ENCODE measurements around the gene SMIM23.

The SMIM23 gene

DNA sequence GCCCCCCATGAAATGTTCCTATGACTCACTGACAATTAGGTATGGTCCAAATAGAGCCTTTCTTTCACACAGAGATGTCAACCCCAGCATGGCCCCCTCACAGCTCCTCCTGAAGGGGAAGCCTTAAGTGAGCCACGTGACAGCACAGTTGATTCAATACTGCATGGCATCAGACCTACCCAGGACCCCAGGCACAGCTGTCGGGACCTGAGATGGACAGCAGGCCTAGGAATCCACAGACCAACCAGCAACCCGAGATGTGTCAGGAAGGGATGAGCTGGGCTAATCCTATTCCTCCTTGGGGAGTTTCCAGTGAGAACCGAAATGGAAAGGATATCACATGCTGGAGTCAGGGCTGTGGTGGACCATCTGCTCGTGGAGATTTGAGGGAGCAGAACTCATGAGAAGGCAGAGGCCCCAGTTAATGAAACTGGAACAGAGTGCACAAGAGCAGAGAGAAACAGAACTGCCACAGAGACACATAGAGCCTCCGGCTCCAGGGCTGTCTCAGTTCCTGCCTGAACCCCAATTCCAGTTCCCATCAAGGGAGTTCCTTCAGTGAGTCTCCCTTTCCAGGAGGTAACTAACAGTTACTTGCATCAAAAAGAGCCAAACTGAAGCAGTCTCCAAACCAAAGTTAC, 42.1 kb upstream of the SMIM23 start:
- Histone ChIP-seq H3K27ac (ENCODE audit: low read length, poor library complexity, severe bottlenecking) (no peak overlapping the region), H3K14ac (ENCODE audit: low read length in 2 of 2) (no peak overlapping the region), H2AFZ (ENCODE audit: low read depth, low read length) (no peak overlapping the region), H3K23ac (ENCODE audit: low read length in 2 of 2) (no peak overlapping the region), H3K4ac (ENCODE audit: low read depth in 1 of 2, low read length in 2 of 2) (no peak overlapping the region), H2BK120ac (ENCODE audit: low read depth, low read length) (no peak overlapping the region), H3K79me1 (replicated peaks; ENCODE audit: low read length, poor library complexity, severe bottlenecking) (no peaks in the 10 kb centered on the region), H3K27me3 (ENCODE audit: control insufficient read depth in 1 of 2, insufficient read depth in 1 of 2, low read length in 2 of 2) (peaks cover 0 to 14% of the 10 kb centered on the region in 2 experiments), H3K4me3 (ENCODE audit: insufficient read depth in 1 of 2, low read depth in 1 of 2, low read length in 2 of 2) (no peak overlapping the region), H2AK5ac (ENCODE audit: low read length, severe bottlenecking) (no peak overlapping the region), H3K18ac (ENCODE audit: low read depth in 1 of 2, low read length in 2 of 2) (no peak overlapping the region), H2BK15ac (ENCODE audit: low read depth, poor library complexity, severe bottlenecking) (no peak overlapping the region), H2BK12ac (ENCODE audit: low read length in 2 of 2) (no peak overlapping the region), H4K8ac (ENCODE audit: low read length) (no peak overlapping the region), H3K36me3 (ENCODE audit: control insufficient read depth in 1 of 2, insufficient read depth in 2 of 2, low read depth in 1 of 2, low read length in 2 of 2) (no peaks in the 10 kb centered on the region), H2BK5ac (ENCODE audit: low read depth, low read length, poor library complexity, severe bottlenecking) (no peak overlapping the region), H4K91ac (ENCODE audit: low read length) (no peak overlapping the region), H3K4me2 (ENCODE audit: low read length, poor library complexity, severe bottlenecking) (no peak overlapping the region), H3K9me3 (ENCODE audit: control insufficient read depth, low read length) (no peaks in the 10 kb centered on the region), H3K9ac (ENCODE audit: low read length) (no peak overlapping the region), H3K4me1 (ENCODE audit: control insufficient read depth, insufficient read depth, low read depth, low read length) (no peaks in the 10 kb centered on the region)
- WGBS: 73% methylated on average over 6 of the region's 6 CpGs
- no peak for DNase-seq

DNA sequence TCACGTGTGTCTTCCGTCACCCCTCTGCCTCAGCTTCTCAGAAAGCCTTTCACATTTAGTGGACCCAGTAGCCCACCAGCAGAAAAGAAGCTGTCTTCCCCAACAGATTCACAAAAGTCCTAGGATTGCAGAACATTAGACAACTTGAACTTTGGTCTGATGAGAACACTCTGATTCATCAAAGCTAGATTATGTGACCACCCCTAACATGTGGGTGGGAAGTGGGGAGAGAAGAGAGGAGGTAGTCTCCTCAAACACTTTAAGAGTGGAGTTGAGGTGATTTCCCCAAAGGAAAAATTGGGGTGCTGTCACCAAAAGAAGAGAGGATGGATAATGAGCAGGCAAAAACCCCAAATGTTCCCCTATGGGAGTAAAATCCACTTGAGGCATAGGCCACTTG, 41.4 kb upstream of the SMIM23 start:
- Histone ChIP-seq H3K18ac (ENCODE audit: low read depth in 1 of 2, low read length in 2 of 2) (no peak overlapping the region), H3K27me3 (ENCODE audit: control insufficient read depth in 1 of 2, insufficient read depth in 1 of 2, low read length in 2 of 2) (peaks cover 0 to 11% of the 10 kb centered on the region in 2 experiments), H4K8ac (ENCODE audit: low read length) (no peak overlapping the region), H3K4me2 (ENCODE audit: low read length, poor library complexity, severe bottlenecking) (no peak overlapping the region), H4K91ac (ENCODE audit: low read length) (no peak overlapping the region), H3K36me3 (ENCODE audit: control insufficient read depth in 1 of 2, insufficient read depth in 2 of 2, low read depth in 1 of 2, low read length in 2 of 2) (no peaks in the 10 kb centered on the region), H2BK15ac (ENCODE audit: low read depth, poor library complexity, severe bottlenecking) (no peak overlapping the region), H3K27ac (ENCODE audit: low read length, poor library complexity, severe bottlenecking) (no peak overlapping the region), H2BK12ac (ENCODE audit: low read length in 2 of 2) (no peak overlapping the region), H2AK5ac (ENCODE audit: low read length, severe bottlenecking) (no peak overlapping the region), H3K4me1 (ENCODE audit: control insufficient read depth, insufficient read depth, low read depth, low read length) (no peaks in the 10 kb centered on the region), H3K14ac (ENCODE audit: low read length in 2 of 2) (no peak overlapping the region), H3K9ac (ENCODE audit: low read length) (no peak overlapping the region), H3K9me3 (ENCODE audit: control insufficient read depth, low read length) (no peaks in the 10 kb centered on the region), H3K4me3 (ENCODE audit: insufficient read depth in 1 of 2, low read depth in 1 of 2, low read length in 2 of 2) (no peak overlapping the region), H3K23ac (ENCODE audit: low read length in 2 of 2) (no peak overlapping the region), H2AFZ (ENCODE audit: low read depth, low read length) (no peak overlapping the region), H2BK5ac (ENCODE audit: low read depth, low read length, poor library complexity, severe bottlenecking) (no peak overlapping the region), H2BK120ac (ENCODE audit: low read depth, low read length) (no peak overlapping the region), H3K79me1 (replicated peaks; ENCODE audit: low read length, poor library complexity, severe bottlenecking) (no peaks in the 10 kb centered on the region), H3K4ac (ENCODE audit: low read depth in 1 of 2, low read length in 2 of 2) (no peak overlapping the region)
- WGBS: 91% methylated on average over 2 of the region's 2 CpGs
- DNase-seq: no peak

DNA sequence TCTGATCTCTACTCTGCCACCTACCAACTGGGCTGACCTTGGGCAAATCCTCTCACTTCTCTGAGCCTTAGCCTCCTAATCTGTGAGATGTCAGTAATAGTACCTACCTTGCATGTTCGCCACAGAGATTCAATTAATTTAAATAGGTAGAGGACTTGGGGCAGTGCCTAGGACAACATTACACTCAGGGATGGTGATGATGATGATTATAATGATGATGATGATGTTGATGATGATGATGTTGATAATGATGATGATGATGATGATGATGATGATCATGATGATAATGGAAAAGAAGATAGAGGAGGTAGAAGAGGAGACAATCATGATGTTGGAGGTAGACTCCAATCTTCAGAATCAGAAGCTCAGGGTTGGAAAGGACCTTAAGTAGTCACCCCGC, 40.7 kb upstream of the SMIM23 start:
- Histone ChIP-seq H3K23ac (ENCODE audit: low read length in 2 of 2) (no peak overlapping the region), H4K8ac (ENCODE audit: low read length) (no peak overlapping the region), H3K4me2 (ENCODE audit: low read length, poor library complexity, severe bottlenecking) (no peak overlapping the region), H4K91ac (ENCODE audit: low read length) (no peak overlapping the region), H3K9me3 (ENCODE audit: control insufficient read depth, low read length) (no peaks in the 10 kb centered on the region), H3K27me3 (ENCODE audit: control insufficient read depth in 1 of 2, insufficient read depth in 1 of 2, low read length in 2 of 2) (peaks cover 0 to 10% of the 10 kb centered on the region in 2 experiments), H2BK120ac (ENCODE audit: low read depth, low read length) (no peak overlapping the region), H3K36me3 (ENCODE audit: control insufficient read depth in 1 of 2, insufficient read depth in 2 of 2, low read depth in 1 of 2, low read length in 2 of 2) (no peaks in the 10 kb centered on the region), H3K18ac (ENCODE audit: low read depth in 1 of 2, low read length in 2 of 2) (no peak overlapping the region), H2AFZ (ENCODE audit: low read depth, low read length) (no peak overlapping the region), H3K79me1 (replicated peaks; ENCODE audit: low read length, poor library complexity, severe bottlenecking) (no peaks in the 10 kb centered on the region), H3K4me3 (ENCODE audit: insufficient read depth in 1 of 2, low read depth in 1 of 2, low read length in 2 of 2) (no peak overlapping the region), H2BK12ac (ENCODE audit: low read length in 2 of 2) (no peak overlapping the region), H2AK5ac (ENCODE audit: low read length, severe bottlenecking) (no peak overlapping the region), H3K9ac (ENCODE audit: low read length) (no peak overlapping the region), H3K4ac (ENCODE audit: low read depth in 1 of 2, low read length in 2 of 2) (no peak overlapping the region), H2BK15ac (ENCODE audit: low read depth, poor library complexity, severe bottlenecking) (no peak overlapping the region), H3K27ac (ENCODE audit: low read length, poor library complexity, severe bottlenecking) (no peak overlapping the region), H2BK5ac (ENCODE audit: low read depth, low read length, poor library complexity, severe bottlenecking) (no peak overlapping the region), H3K14ac (ENCODE audit: low read length in 2 of 2) (no peak overlapping the region), H3K4me1 (ENCODE audit: control insufficient read depth, insufficient read depth, low read depth, low read length) (no peaks in the 10 kb centered on the region)
- 100% methylated on average over 1 of the region's 2 CpGs for WGBS
- no peak for DNase-seq

DNA sequence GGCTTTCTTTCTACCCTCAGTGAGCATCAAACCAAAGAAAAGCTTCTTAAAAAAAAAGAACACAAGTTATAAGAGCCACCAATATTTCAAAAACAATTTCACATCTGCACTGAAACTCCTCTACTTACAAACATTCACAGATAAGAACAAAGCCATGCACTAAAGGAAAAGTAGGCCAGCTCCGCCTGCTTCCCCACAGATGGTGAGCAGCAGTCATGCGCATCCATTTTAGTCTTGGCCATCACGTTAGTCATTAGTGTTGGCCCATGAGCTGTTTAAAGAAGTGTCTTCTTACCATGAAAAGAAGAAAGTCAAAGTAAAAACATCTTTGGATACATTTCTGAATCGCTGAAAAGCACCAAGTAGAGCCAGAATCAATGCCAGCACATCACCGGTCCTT, 40.0 kb upstream of the SMIM23 start:
- no peak overlapping the region for H3K18ac ChIP-seq (ENCODE audit: low read depth in 1 of 2, low read length in 2 of 2)
- no peaks in the 10 kb centered on the region for H3K9me3 ChIP-seq (ENCODE audit: control insufficient read depth, low read length)
- no peak overlapping the region for H3K4me3 ChIP-seq (ENCODE audit: insufficient read depth in 1 of 2, low read depth in 1 of 2, low read length in 2 of 2)
- H3K23ac ChIP-seq (ENCODE audit: low read length in 2 of 2): no peak overlapping the region
- no peaks in the 10 kb centered on the region for H3K36me3 ChIP-seq (ENCODE audit: control insufficient read depth in 1 of 2, insufficient read depth in 2 of 2, low read depth in 1 of 2, low read length in 2 of 2)
- H3K27ac ChIP-seq (ENCODE audit: low read length, poor library complexity, severe bottlenecking): no peak overlapping the region
- H2BK120ac ChIP-seq (ENCODE audit: low read depth, low read length): no peak overlapping the region
- no peak for DNase-seq
- no peaks in the 10 kb centered on the region for H3K79me1 ChIP-seq (replicated peaks; ENCODE audit: low read length, poor library complexity, severe bottlenecking)
- peaks cover 2% of the 10 kb centered on the region for H3K4me1 ChIP-seq (ENCODE audit: control insufficient read depth, insufficient read depth, low read depth, low read length)
- no peak overlapping the region for H2AFZ ChIP-seq (ENCODE audit: low read depth, low read length)
- H4K91ac ChIP-seq (ENCODE audit: low read length): no peak overlapping the region
- no peak overlapping the region for H2AK5ac ChIP-seq (ENCODE audit: low read length, severe bottlenecking)
- no peak overlapping the region for H3K4ac ChIP-seq (ENCODE audit: low read depth in 1 of 2, low read length in 2 of 2)
- H3K9ac ChIP-seq (ENCODE audit: low read length): no peak overlapping the region
- H3K27me3 ChIP-seq (ENCODE audit: control insufficient read depth in 1 of 2, insufficient read depth in 1 of 2, low read length in 2 of 2): peaks cover 0 to 10% of the 10 kb centered on the region in 2 experiments
- 97% methylated on average over 4 of the region's 5 CpGs for WGBS
- H2BK12ac ChIP-seq (ENCODE audit: low read length in 2 of 2): no peak overlapping the region
- H3K14ac ChIP-seq (ENCODE audit: low read length in 2 of 2): no peak overlapping the region
- H2BK15ac ChIP-seq (ENCODE audit: low read depth, poor library complexity, severe bottlenecking): no peak overlapping the region
- no peak overlapping the region for H4K8ac ChIP-seq (ENCODE audit: low read length)
- H2BK5ac ChIP-seq (ENCODE audit: low read depth, low read length, poor library complexity, severe bottlenecking): no peak overlapping the region
- no peak overlapping the region for H3K4me2 ChIP-seq (ENCODE audit: low read length, poor library complexity, severe bottlenecking)
